Ishikawa (cell line): Measurements from ENCODE around the gene IRX1.

Source experiments
- CEBPB ChIP-seq: IDR thresholded peaks from 2 replicates; pipeline ENCODE4 v1.6.1; 2012
- CREB1 ChIP-seq: IDR thresholded peaks from 2 replicates; pipeline ENCODE4 v1.6.1; 2012; ENCODE audit warnings: low read depth
- EGR1 ChIP-seq: IDR thresholded peaks from 2 replicates; pipeline ENCODE4 v1.6.1; 2012
- EP300 ChIP-seq: IDR thresholded peaks from 2 replicates; pipeline ENCODE4 v1.6.1; 2012; ENCODE audit warnings: borderline replicate concordance
- FOXM1 ChIP-seq: IDR thresholded peaks from 2 replicates; pipeline ENCODE4 v1.6.1; 2012; ENCODE audit warnings: low read depth, borderline replicate concordance
- NFIC ChIP-seq: IDR thresholded peaks from 2 replicates; pipeline ENCODE4 v1.6.1; 2012
- RAD21 ChIP-seq: IDR thresholded peaks from 2 replicates; pipeline ENCODE4 v1.6.1; 2012; ENCODE audit warnings: low read depth
- TAF1 ChIP-seq: IDR thresholded peaks from 2 replicates; pipeline ENCODE4 v1.6.1; 2012; ENCODE audit warnings: low read depth, mild to moderate bottlenecking
- TCF12 ChIP-seq: IDR thresholded peaks from 2 replicates; pipeline ENCODE4 v1.6.1; 2012; ENCODE audit warnings: low read depth
- TEAD4 ChIP-seq: IDR thresholded peaks from 2 replicates; pipeline ENCODE4 v1.6.1; 2012
- YY1 ChIP-seq: IDR thresholded peaks from 2 replicates; pipeline ENCODE4 v1.6.1; 2012; ENCODE audit warnings: low read depth
- ZBTB7A ChIP-seq: IDR thresholded peaks from 2 replicates; pipeline ENCODE4 v1.6.1; 2012; ENCODE audit warnings: low read depth
- TF ChIP-seq, protein P1 (sequence below): IDR thresholded peaks from 2 replicates; pipeline ENCODE4 v1.6.1; 2012; ENCODE audit warnings: low read depth, mild to moderate bottlenecking
- TF ChIP-seq, protein P2 (sequence below): IDR thresholded peaks from 2 replicates; pipeline ENCODE4 v1.6.1; 2012
- TF ChIP-seq, protein P3 (sequence below): IDR thresholded peaks from 2 replicates; pipeline ENCODE4 v1.6.1; 2012

The IRX1 gene

GRCh38 chr5:3607541-3608181, 12.0 kb downstream of the IRX1 start:
- TF ChIP-seq FOXM1 = no peak
- no peak for TF ChIP-seq CREB1
- TF ChIP-seq, protein P1, sequence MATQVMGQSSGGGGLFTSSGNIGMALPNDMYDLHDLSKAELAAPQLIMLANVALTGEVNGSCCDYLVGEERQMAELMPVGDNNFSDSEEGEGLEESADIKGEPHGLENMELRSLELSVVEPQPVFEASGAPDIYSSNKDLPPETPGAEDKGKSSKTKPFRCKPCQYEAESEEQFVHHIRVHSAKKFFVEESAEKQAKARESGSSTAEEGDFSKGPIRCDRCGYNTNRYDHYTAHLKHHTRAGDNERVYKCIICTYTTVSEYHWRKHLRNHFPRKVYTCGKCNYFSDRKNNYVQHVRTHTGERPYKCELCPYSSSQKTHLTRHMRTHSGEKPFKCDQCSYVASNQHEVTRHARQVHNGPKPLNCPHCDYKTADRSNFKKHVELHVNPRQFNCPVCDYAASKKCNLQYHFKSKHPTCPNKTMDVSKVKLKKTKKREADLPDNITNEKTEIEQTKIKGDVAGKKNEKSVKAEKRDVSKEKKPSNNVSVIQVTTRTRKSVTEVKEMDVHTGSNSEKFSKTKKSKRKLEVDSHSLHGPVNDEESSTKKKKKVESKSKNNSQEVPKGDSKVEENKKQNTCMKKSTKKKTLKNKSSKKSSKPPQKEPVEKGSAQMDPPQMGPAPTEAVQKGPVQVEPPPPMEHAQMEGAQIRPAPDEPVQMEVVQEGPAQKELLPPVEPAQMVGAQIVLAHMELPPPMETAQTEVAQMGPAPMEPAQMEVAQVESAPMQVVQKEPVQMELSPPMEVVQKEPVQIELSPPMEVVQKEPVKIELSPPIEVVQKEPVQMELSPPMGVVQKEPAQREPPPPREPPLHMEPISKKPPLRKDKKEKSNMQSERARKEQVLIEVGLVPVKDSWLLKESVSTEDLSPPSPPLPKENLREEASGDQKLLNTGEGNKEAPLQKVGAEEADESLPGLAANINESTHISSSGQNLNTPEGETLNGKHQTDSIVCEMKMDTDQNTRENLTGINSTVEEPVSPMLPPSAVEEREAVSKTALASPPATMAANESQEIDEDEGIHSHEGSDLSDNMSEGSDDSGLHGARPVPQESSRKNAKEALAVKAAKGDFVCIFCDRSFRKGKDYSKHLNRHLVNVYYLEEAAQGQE = no peak
- TF ChIP-seq, protein P2, sequence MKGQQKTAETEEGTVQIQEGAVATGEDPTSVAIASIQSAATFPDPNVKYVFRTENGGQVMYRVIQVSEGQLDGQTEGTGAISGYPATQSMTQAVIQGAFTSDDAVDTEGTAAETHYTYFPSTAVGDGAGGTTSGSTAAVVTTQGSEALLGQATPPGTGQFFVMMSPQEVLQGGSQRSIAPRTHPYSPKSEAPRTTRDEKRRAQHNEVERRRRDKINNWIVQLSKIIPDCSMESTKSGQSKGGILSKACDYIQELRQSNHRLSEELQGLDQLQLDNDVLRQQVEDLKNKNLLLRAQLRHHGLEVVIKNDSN = no peak
- TF ChIP-seq TEAD4 = no peak
- TF ChIP-seq NFIC = no peak
- no peak for TF ChIP-seq TAF1
- TF ChIP-seq EGR1 = no peak
- TF ChIP-seq YY1 = no peak
- TF ChIP-seq, protein P3, sequence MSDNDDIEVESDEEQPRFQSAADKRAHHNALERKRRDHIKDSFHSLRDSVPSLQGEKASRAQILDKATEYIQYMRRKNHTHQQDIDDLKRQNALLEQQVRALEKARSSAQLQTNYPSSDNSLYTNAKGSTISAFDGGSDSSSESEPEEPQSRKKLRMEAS = no peak

DNA sequence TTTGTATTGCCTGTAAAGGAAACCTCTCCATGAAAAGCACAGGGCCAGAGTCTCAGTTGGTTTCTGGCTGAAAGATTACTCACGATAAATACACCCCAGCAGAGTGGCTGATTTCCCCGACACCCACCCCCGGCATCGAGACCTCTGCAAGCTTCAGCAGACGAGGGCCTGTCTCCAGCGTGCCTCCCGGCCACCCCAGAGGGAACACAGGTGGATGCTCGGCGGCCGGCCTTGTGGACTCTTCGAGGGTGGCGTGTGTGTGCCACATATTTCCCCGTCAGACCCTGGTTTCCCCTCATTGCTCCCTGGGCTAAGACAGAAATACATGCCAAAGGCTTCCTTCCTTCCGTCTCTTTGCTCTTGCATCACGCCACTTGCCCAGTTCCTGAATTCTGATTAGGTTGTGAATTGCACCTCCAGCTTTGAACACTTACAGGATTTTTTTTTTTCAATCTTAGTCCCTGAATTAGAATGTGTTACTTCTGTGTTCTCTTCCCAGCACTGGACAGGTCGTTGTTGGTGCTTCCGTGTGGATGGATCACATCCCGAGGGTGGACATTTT, 13.6 kb downstream of the IRX1 start:
- TF ChIP-seq CREB1 (no peak), RAD21 (no peak), FOXM1 (no peak), CEBPB (no peak), ZBTB7A (no peak), YY1 (no peak), EGR1 (no peak), NFIC (no peak), TEAD4 (no peak), EP300 (no peak)
- TF ChIP-seq, protein P2 = no peak
- TF ChIP-seq, protein P1 = no peak
- TF ChIP-seq, protein P3 = no peak

DNA sequence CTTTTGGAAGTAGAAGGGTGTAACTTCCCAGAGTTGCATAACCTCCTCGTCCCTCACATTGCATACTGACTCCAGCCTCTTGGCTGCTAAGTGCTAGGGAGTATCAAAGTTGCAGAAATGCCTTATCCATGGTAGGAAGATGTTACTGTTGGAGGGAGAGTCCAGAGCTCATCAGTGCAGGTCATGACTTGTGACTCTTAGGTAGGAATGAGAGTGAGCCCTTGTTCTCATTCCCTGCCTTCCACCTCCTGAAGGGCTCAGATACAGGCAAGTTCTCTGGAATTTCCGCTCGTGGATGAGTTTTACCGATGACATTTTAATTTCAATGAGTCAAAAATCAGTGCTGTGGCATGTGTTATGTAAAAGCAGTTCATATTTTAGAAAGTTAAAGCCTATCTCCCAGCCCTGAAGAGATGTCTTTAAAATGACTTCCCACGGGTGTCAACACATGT, 17.0 kb downstream of the IRX1 start:
- TF ChIP-seq EGR1 (no peak), RAD21 (no peak), TCF12 (no peak), FOXM1 (no peak), YY1 (no peak), ZBTB7A (no peak), TAF1 (no peak), CEBPB (no peak), CREB1 (no peak), TEAD4 (no peak)
- TF ChIP-seq, protein P3 = no peak
- TF ChIP-seq, protein P1 = no peak

DNA sequence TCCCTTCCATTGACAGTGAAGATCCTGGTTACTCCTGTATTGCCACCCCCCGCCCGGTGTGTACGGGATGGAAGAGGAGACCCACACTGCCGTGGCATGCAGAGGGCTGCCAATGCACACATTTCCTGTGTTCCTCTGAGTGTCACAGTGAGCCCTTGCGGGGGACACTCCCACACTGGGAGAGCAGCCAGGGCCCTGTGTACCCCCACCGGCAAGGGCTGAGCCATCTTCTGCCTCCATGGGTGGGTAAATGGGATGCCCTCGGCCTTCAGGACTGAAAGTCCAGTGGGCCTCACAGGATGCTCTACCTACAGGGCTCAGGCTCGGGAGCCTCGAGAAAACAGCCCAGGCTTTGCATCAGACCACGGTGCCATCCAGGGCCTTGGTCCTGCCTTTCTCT, 18.1 kb downstream of the IRX1 start:
- no peak for TF ChIP-seq EGR1
- TF ChIP-seq CREB1 = no peak
- TF ChIP-seq RAD21 = no peak
- TF ChIP-seq, protein P3 = no peak
- TF ChIP-seq TCF12 = no peak
